Pancreas (tissue), 10 donors: ENCODE results near the gene SLC1A2. TPM values are rescaled to one million over a fixed set of nuclear protein-coding genes. Genes with fewer than 3 reads are reported as not detected.

ENCODE experiments used
- ATAC-seq, 4 donors: fragments of 200-7000 bp; cut with Tn5 transposase; one replicate each; pipeline versions ENCODE4 v1.8.0 to v1.9.1; 2020; ENCODE audit warnings: mild to moderate bottlenecking in 4 of 4, moderate library complexity in 4 of 4
- DNase-seq, 6 donors: peaks; one replicate each; pipeline ENCODE4 v3.0.0-alpha.2; 2020
- FAIRE-seq: peaks from 2 replicates; lab custom pipeline; 2012; peaks lifted over from hg19 to GRCh38; lab: Jason Lieb, UNC
- H3K27ac ChIP-seq, 4 donors: fragments of 200-600 bp; sonication (generic); 1 replicate in 3 of 4; 2 replicates in 1 of 4; pipeline versions ENCODE4 v1.5.0 to v1.8.0; 2020
- H3K27me3 ChIP-seq, 4 donors: fragments of 200-600 bp; one replicate each; pipeline ENCODE4 v1.8.0; 2021
- H3K36me3 ChIP-seq, 3 donors: fragments of 200-600 bp; sonication (generic) in 1 of 3; one replicate each; pipeline versions ENCODE4 v1.5.0 to v1.8.0; 2020 to 2021
- H3K4me1 ChIP-seq, 3 donors: fragments of 200-600 bp; one replicate each; pipeline ENCODE4 v1.8.0; 2021
- H3K4me3 ChIP-seq, 4 donors: fragments of 200-600 bp; sonication (generic) in 2 of 4; one replicate each; pipeline versions ENCODE4 v1.5.0 to v1.8.0; 2020 to 2021
- H3K9me3 ChIP-seq, 4 donors: fragments of 200-600 bp; one replicate each; pipeline ENCODE4 v1.8.0; 2021
- WGBS, 2 donors: extraction: QIAGEN DNeasy Blood & Tissue Kit; methylation state at CpG; one replicate each; pipeline ENCODE4 v1.1.7; 2013; 5-methylcytosine and 5-hydroxymethylcytosine counted together
- intact Hi-C, 3 donors: fragments of 100-400 bp; cut with DNase I; formaldehyde crosslinking; loops; one replicate each; pipeline versions ENCODE4 v1.11.1 to v1.14.2; 2022
- polyA plus RNA-seq, 2 donors: library from polyadenylated mRNA; stranded (reverse); fragments of 200-250 nt; gene quantifications; one replicate each; pipeline ENCODE4 v1.2.3, GENCODE V29; 2013
- total RNA-seq, 6 donors: library from RNA; stranded (reverse); fragmentation: NEBNext Ultra II Directional in 4 of 6; extraction: Animal tissue kit (Norgen Biotek cat#: 25700) in 4 of 6; gene quantifications; one replicate each; pipeline versions ENCODE4 v1.2.1 to v1.2.4, GENCODE V29; 2021 to 2023
- TF ChIP-seq, protein P1 (sequence below), 4 donors: fragments of 200-600 bp; sonication (generic) in 3 of 4; IDR thresholded peaks; one replicate each; pipeline versions ENCODE4 v1.5.0 to v1.8.0; 2021; ENCODE audit warnings: antibody characterized with exemption in 4 of 4
- donor health status: healthy with polysubstance abuse.
- donor health status: DM: no; HTN: no; CAD: no; lungs with moderate emphysema.
- donor health status: DM: no; HTN: no; CAD: no.
- donor health status: control.
- donor health status: control.
- donor health status: Bipolar disorder and iron deficiency.
- donor health status: DM: yes; HTN: yes; CAD: no.
- donor health status: DM: no; HTN: no; CAD: no.
- donor health status: DM: no; HTN: no; CAD: no.
- donor health status: DM: yes; HTN: yes; CAD: no.

SLC1A2 gene
- total and polyA plus RNA-seq, 8 donors = 4.7 to 62.5 (median 35.3) TPM

DNA sequence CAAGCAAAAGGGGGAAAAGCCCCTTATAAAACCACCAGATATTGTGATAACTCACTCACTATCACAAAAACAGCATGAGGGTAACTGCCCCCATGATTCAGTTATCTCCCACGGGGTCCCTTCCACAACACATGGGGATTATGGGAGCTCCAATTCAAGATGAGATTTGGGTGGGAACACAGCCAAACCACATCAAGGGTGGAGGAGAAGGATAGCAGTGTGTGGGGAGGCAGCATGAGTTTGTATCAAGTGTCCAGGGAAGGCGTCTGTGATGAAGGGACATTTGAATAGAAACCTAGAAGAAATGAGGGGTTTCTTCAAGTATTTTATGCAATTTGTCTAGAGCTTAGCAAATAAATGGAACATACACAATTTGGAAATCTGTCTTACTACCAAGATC, 98.2 kb downstream of the SLC1A2 start:
- H3K4me1 ChIP-seq = peaks cover 39 to 53% (median 44%) of the 10 kb centered on the region in 3 donors
- H3K4me3 ChIP-seq = no peak overlapping the region
- TF ChIP-seq, protein P1, sequence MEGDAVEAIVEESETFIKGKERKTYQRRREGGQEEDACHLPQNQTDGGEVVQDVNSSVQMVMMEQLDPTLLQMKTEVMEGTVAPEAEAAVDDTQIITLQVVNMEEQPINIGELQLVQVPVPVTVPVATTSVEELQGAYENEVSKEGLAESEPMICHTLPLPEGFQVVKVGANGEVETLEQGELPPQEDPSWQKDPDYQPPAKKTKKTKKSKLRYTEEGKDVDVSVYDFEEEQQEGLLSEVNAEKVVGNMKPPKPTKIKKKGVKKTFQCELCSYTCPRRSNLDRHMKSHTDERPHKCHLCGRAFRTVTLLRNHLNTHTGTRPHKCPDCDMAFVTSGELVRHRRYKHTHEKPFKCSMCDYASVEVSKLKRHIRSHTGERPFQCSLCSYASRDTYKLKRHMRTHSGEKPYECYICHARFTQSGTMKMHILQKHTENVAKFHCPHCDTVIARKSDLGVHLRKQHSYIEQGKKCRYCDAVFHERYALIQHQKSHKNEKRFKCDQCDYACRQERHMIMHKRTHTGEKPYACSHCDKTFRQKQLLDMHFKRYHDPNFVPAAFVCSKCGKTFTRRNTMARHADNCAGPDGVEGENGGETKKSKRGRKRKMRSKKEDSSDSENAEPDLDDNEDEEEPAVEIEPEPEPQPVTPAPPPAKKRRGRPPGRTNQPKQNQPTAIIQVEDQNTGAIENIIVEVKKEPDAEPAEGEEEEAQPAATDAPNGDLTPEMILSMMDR (IDR thresholded peaks at IDR 0.05) = no peak
- DNase-seq (no peak), FAIRE-seq (no peak), ATAC-seq (no peak)
- no peaks in the 10 kb centered on the region for H3K36me3 ChIP-seq
- peak overlapping the region; percentile 67 to 91 (median 80) for H3K27ac ChIP-seq
- H3K9me3 ChIP-seq = no peaks in the 10 kb centered on the region
- 74 to 79% methylated on average over 2 of the region's 2 CpGs for WGBS, 2 donors
- H3K27me3 ChIP-seq = no peaks in the 10 kb centered on the region
- intact Hi-C loops = no loop called here

DNA sequence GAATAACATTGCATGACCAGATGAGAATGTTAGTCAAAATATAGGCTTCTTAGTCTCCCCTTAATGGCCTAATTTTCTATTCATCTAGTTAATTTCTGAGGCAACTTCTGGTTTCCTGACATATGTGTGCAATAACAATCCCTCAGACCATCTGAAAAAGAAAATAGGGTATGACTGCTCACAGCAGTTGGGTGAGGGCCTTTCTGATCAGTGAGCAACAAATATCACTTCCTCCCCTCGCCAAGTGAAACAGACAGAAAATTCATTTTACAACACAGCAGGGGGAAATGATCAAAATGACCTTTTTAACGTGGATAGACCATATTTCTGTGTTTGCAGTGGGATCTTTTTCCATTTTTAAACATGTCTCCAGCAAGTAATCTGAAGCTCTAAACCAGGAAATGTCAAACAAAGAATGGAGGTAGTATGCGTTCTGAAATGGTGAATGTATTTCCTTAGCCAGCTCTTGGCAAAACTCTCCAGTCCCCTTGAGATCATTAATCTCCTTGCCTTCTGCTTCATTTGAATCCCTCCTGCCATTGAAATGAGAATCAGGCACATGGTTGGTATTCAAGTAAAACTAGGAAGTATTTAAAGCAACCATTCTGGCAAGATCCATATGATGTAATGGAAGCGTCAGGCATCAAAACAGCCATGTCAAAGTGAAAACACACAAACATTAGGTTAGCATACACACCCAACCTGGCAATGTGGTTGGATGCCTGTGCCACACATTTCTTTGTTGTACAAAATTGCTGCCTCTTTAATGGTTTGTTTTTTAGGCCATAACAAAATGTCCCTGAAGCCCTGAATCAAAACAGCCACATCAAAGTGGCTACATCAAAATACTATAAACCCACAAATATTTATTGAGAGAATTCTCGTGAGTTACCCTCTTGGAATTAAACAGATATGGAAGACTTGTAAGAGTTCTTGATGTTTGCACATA, 100.1 kb downstream of the SLC1A2 start:
- no peak for ATAC-seq
- TF ChIP-seq, protein P1 (IDR thresholded peaks at IDR 0.05) = no peak
- no peaks in the 10 kb centered on the region for H3K36me3 ChIP-seq
- H3K4me3 ChIP-seq = no peak overlapping the region
- FAIRE-seq = no peak
- H3K27me3 ChIP-seq = no peaks in the 10 kb centered on the region
- no peak for DNase-seq
- intact Hi-C loops = no loop called here
- WGBS, 2 donors = 57% methylated on average over 5 of the region's 5 CpGs
- H3K27ac ChIP-seq = peak overlapping the region in 2 of 4 donors; percentile 7 to 91
- peaks cover 39 to 53% (median 44%) of the 10 kb centered on the region in 3 donors for H3K4me1 ChIP-seq
- H3K9me3 ChIP-seq = no peaks in the 10 kb centered on the region

DNA sequence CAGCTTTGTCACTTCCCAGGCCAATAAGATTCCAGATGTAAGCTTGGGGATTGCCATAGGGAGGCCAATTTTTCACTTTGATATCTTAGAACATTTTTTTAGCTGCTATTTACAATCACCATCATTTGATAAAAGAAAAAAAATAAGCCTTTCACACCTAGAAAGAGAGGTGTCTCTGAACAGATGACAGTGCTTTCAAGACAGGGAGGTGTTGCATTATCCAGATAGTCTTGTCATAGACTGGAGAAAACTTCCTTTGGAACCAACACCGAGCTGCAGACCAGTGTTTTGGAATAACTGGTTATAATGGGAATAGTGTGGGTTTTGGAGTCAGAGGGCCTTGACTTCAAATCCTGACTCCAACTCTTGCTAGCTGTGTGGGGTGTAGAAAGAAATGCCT, 101.0 kb downstream of the SLC1A2 start:
- intact Hi-C loops = no loop called here
- Histone ChIP-seq H3K27ac (peak overlapping the region in 1 of 4 donors; percentile 91), H3K36me3 (no peaks in the 10 kb centered on the region), H3K27me3 (no peaks in the 10 kb centered on the region), H3K9me3 (no peaks in the 10 kb centered on the region), H3K4me3 (no peak overlapping the region), H3K4me1 (peaks cover 39 to 46% (median 43%) of the 10 kb centered on the region in 3 donors)
- TF ChIP-seq, protein P1 (IDR thresholded peaks at IDR 0.05) = no peak
- FAIRE-seq = no peak
- DNase-seq = no peak
- no peak for ATAC-seq
- WGBS, 2 donors = 94 to 100% methylated on average over 1 of the region's 1 CpG

DNA sequence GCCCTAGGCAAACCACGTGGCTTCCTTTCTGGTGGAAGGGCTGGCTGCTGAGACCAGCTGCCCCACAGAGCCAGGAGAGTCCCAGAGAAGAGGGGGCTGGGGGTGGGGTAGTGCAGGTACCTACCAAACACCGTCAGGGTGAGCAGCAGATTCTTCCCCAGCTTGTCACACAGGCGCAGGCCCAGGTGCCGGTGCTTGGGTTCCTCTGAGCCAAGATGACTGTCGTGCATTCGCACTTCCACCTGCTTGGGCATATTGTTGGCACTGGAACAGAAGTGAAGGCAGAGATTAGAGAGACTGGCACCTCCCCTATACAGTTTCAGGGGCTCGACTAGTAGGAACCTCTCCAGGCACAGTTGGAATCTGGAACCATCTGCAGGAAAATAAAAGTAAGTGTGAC, 102.1 kb downstream of the SLC1A2 start:
- H3K27ac ChIP-seq = peak overlapping the region in 2 of 4 donors; percentile 13 to 47
- DNase-seq (peak in 5 of 6 donors; percentile 41 to 55 (median 43)), FAIRE-seq (no peak), ATAC-seq (peak; percentile 12 to 62 (median 44))
- H3K27me3 ChIP-seq = no peaks in the 10 kb centered on the region
- H3K36me3 ChIP-seq = no peaks in the 10 kb centered on the region
- peaks cover 32 to 36% (median 33%) of the 10 kb centered on the region in 3 donors for H3K4me1 ChIP-seq
- TF ChIP-seq, protein P1 (IDR thresholded peaks at IDR 0.05) = no peak
- no peak overlapping the region for H3K4me3 ChIP-seq
- 40 to 44% methylated on average over 7 of the region's 7 CpGs for WGBS, 2 donors
- no peaks in the 10 kb centered on the region for H3K9me3 ChIP-seq
- intact Hi-C loops = no loop called here
